Stimulated activated CD4-positive, alpha-beta T cell treated with anti-CD3 and anti-CD28 coated beads, Interleukin-12 subunit alpha, Interleukin-12 subunit beta, amount 100 ng/mL, for 4 hours (primary cell): ENCODE results near the gene SLC25A46.
"Not testable (repeated sequence)": the region's sequence is repeated elsewhere in the genome, so short reads cannot be mapped to it uniquely, and the experiment has no call there.

Source experiments
- DNase-seq: peaks from one replicate; pipeline ENCODE4 v3.0.0-alpha.2; 2020

The SLC25A46 gene

DNA sequence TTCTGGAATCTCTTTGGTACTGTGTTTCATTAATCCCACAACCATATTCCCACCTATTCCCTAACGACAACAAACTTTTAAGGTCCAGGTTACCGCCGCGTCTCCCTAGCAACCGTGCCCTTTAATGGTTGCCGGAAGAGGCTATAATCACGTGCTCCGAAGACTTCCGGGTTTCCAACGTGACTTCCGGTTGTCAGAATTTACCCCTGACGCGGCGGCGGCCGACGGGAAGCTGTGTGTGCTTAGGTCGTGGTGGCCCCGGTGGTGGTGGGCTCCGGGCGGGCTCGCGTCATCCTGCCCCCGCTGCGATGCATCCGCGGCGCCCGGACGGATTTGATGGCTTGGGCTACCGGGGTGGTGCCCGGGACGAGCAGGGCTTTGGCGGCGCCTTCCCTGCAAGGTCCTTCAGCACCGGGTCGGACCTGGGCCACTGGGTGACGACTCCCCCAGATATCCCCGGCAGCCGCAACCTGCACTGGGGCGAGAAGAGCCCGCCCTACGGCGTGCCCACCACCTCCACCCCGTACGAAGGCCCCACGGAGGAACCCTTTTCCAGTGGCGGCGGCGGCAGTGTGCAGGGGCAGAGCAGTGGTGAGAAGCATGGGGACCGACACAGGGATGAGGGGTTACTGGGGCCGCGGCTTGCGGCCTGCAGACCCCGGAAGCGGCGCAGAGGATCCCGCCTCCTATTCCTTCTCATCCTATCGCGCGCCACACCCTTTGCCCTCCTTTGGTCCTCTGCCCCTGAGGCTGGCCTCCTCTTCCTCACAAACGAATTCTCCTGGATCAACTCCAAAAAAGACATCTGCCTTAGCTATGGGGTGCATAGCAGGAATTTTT, at the start of gene SLC25A46:
Gene SLC25A46 (plus strand): TSS at position 196 of the 840 bp plus-strand sequence. CDS start 113 bp downstream, at position 309.
- peak; percentile 79 for DNase-seq

DNA sequence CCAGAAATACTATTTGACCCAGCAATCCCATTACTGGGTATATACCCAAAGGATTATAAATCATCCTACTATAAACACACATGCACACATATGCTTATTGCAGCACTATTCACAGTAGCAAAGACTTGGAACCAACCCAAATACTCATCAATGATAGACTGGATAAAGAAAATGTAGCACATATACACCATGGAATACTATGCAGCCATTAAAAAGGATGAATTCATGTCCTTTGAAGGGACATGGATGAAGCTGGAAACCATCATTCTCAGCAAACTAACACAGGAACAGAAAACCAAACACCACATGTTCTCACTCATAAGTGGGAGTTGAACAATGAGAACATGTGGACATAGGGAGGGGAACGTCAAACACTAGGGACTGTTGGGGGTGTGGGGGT, 48.2 kb upstream of the SLC25A46 start:
- not testable (repeated sequence) for DNase-seq

DNA sequence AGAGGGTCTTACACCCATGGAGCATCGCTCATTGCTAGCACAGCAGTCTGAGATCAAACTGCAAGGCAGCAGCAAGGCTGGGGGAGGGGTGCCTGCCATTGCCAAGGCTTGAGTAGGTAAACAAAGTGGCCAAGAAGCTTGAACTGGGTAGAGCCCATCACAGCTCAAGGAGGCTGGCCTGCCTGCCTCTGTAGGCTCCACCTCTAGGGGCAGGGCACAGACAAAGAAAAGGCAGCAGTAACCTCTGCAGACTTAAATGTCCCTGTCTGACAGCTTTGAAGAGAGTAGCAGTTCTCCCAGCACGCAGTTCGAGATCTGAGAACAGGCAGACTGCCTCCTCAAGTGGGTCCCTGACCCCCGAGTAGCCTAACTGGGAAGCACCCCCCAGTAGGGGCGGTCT, 46.1 kb upstream of the SLC25A46 start:
- DNase-seq: not testable (repeated sequence)

DNA sequence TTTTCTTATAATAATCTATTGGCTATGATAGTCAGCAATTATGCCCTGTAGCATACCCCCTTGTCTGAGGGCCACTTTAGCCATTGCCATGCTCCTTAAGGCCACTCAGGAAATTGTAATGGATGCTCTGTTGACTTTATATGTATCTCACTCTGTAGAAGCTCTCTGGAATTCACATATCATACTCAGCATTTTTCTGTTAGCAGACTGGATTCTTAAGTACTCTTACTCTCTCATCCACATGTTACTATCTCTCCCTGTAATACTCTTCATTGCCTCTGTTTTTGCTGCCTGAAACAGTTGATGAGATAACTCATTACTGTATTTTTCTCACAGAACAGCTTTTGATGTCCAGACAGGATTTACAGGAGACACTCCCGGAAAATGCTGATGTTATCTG, 36.5 kb upstream of the SLC25A46 start:
- no peak for DNase-seq

DNA sequence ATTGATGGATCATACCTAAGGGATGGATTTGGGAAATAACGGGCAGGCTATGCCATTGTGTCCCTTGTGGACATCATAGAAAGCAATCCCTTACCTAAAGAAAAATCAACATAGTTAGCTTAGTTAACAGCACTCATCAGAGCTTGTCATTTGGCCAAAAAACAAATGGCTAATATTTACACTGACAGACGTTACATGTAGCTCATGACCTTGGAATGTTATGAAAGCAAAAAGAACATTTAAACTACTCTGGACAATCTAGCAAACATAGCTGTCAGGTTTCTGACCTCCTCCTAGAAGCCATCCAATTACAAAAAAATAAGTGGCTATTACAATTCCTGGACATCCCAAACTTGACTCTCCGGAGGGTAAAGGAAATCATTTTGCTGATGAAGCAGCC, 36.1 kb upstream of the SLC25A46 start:
- DNase-seq: no peak

DNA sequence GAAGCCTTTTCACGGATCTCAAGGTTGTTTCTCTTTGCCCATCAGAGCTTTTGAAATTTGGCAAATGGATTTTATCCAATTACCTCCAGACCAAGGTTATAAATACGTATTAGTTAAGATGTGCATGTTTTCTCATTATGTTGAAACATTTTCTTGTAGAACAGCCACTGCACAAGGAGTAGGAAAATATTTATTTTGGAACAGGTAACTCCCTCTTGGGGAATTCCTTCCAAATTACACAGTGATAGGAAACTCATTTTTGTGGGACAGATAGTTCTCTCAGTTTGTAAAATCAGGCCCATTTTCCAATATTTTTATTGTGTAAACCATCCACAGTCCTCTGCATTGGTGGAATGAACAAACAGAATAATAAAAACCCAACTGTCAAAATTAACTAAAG, 35.3 kb upstream of the SLC25A46 start:
- no peak for DNase-seq

DNA sequence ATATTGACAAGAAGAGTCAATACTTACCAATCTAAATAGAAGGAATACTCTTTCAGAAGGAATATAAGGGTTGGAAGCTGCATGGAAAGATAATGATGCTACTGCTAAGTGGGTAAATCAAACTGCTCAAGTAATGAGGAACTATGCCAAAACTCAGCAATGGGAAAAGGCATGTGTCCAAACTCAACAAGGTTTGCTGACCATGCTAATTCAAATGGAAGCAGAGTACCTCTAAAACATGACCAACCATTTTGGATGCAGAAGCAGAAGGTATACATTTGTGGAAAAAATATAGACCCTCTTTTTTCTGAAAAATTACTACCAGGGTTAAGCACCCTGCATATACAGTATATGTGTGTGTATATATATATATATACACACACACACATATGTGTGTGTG, 33.5 kb upstream of the SLC25A46 start:
- DNase-seq: no peak

DNA sequence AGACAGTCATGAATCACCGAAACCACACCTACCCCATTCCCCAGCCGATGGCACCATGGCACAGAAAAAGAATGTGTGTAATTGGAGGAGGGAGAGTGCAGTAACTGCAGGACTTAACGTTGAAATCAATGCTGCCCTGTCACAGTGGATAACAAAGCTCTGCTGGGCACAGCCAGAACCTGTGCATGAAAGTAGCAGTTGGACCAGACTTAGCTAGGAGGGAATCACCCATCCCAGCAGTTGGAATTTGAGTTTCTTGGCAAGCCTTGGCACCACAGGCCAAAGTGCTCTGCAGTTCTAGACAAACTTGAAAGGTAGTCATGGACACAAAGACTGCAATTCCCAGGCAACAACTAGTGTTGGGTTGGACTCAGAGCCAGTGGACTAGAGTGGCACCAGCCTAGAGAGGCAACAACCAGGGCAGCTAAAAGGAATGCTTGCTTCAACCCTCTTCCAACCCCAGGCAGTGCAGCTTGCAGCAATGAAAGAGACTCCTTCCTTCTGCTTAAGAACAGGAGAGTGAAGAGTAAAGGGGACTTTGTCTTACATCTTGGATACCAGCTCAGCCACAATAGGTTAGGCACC, 31.5 kb upstream of the SLC25A46 start:
- DNase-seq: no peak

DNA sequence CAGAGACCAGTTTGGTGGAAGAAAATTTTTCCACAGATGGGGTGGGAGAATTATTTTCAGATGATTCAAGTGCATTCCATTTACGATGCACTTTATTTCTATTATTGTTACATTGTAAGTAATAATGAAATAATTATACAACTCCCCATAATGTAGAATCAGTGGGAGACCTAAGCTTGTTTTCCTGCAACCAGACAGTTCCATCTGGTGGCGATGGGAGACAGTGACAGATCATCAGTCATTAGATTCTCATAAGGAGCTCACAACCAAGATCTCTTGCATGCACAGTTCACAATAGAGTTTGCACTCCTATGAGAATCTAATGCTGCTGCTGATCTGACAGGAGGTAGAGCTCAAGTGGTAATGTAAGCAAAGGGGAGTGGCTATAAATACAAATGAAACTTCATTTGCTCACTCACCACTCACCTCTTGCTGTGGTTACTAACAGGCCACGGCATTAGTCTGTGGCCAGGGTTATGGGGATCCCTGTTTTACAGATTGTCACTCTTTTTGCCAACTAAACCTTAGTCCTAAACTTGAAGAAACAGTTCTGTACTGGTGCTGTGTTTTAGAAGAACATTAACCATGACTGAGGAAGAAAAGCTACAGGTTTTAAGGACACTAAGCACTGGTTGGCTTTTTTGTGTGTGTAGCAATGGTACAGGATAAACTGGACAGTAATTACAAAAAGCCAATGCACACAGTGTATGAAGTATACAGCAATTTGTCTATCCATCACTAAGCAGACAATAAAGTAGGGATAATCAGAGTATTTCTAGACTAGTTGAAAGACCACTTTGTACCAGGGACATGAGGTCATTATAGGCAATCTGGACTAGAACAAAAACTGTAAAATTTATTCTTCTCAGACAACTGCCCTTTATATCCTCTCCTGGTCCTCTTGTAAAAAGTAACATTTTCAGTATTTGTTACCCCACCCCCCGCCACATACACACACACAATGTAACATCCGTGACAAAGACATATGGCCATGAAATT, 22.3 kb upstream of the SLC25A46 start:
- no peak for DNase-seq

DNA sequence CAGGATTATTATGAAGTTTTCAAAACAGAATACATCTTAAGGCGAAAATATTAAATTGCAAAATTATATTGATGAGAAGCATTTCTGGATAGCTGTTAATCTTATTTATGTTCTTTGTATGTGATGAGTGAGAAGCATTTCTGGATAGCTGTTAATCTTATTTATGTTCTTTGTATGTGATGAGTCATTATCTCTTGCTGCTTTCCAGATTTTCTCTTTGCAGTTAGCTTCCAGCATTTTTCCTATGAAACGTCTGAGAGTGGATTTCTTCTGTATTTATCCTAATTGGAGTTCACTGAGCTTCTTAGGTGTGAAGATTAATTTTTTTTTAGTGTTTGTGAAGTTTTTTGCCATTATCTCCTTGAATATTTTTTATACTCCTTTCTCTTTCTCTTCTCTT, 20.5 kb upstream of the SLC25A46 start:
- no peak for DNase-seq

DNA sequence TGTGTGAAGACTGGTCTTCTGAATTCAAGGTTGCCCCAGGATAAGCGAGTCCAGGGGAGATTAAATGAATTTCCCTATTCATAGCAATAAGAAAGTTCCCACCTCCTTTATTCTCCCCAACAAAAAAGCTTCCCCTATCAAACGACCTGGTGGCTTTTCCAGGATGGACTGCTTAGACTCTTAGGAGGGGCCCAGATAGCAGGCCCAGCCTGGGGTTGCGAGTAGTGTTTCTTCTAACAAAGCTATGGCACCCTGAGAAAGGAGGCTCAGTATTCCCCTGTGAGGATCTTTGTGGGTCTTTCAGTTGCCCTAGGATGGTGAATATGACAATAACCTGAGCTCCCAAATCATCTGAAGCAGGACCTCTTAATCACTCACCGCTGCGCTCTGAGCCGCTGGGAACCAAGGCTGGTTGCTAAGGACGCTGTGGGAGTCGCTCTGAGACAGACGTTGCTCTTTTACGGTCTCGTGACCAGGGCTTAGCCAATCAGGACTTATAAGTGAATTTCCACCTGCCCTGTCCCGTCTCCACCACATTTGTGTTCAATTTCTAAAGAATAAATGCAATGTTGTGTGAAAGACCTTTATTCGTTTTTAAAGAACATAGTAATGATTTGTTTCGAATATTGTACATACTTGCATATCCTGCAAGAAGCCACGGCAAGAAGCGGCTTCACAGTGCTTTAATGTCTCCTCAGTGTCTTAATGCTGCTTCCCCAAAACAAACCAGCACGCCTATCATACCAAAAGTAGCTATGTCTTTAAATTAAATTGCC, 12.4 kb upstream of the SLC25A46 start, which contains the start of gene TMEM232:
Gene TMEM232 (minus strand): TSS at position 423 of the 776 bp plus-strand sequence. CDS start 59,319 bp downstream, outside the sequence.
- DNase-seq: peak; percentile 60

DNA sequence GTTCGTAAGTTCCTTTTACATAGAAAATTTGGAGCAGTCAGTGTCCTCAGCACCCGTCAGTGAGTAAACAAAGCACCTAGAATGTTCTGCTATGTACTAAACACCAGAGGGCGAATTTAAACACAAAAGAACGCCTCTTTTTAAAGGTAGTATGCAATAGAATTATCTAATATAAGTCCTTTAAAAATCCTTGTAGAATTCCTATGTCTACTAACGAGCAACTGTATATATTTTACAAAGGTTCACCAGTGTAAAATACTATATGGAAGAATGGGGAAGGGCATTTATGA, 11.8 kb upstream of the SLC25A46 start:
- no peak for DNase-seq

DNA sequence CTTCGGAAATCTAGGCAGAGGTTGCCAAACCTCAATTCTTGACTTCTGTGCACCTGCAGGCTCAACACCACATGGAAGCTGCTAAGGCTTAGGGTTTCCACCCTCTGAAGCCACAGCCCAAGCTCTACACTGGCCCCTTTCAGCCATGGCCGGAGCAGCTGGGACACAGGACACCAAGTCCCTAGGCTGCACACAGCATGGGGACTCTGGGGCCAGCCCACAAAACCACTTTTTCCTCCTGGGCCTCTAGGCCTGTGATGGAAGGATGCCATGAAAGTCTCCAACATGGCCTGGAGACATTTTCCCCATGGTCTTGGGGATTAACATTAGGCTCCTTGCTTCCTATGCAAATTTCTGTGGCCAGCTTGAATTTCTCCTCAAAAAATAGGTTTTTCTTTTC, 7.3 kb upstream of the SLC25A46 start:
- not testable (repeated sequence) for DNase-seq

DNA sequence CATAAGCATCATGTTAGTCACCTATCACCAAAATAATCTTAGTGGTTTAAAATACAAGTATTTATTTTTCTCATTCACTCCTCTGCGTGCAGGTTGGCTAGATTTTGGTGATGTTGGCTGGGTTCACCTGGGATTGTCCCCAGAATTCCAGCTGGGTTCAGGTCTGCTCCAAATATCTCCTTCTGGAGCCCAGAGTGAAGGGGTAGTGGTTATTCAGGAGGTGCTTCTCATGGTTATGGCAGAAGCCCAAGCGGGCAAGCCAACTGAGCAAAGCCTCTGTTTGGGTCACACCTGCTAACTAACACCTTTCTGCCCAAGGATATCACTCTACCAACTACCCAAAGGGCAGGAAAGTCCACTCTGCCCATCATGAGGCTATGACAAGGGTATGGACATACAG, 4.7 kb upstream of the SLC25A46 start:
- DNase-seq: no peak

DNA sequence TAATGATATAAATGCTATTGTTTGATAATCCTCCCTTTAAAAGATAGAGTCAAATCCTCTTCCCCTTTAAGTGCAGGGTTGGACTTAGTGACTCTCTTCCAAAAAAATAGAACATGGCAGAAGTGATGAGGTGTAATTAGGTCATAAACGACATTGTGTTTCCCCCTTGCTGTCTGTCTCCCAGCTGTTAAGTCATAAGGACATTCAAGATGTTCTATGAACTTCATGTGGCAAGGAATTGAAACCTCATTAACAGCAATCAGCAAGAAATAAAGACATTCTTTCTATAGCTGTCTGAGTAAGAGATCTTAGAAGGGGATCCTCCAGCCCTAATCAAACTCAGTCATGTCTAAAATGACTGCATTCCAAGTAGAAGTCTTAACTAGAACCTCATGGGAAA, 3.3 kb upstream of the SLC25A46 start:
- DNase-seq: no peak

DNA sequence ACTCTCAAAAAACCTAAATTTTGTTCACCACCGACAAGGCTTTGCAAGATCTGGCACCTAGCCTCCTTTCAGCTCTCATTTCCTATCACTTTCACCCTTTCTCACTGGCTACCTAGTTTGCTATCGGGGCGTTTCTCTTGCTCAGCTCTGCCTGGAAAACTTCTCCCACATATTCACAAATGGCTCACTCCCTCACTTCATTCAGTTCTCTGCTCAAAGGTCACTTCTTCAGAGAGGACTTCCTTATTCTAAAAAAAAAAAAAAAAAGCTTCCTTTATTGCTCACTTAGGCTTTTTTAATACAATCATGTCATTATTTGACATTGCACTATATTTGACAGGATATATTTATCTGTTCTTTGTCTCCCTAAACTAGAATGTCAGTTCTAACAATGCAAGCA, 2.1 kb upstream of the SLC25A46 start:
- no peak for DNase-seq

DNA sequence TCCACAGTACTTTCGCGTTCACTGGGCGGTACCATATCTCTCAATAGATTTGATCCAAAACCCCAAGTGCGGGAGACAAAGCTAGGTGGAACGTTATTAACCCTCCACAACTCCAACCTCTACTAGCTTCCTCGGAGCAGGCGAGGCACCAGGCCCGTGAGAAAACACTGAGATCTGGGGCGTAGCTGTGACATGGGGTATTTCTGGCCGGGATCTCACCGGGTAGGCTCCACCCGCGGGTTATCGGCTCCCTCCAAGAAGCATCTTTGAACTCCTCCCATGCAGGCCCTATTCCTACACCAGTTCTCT, 350 bp upstream of the SLC25A46 start:
- DNase-seq: no peak

DNA sequence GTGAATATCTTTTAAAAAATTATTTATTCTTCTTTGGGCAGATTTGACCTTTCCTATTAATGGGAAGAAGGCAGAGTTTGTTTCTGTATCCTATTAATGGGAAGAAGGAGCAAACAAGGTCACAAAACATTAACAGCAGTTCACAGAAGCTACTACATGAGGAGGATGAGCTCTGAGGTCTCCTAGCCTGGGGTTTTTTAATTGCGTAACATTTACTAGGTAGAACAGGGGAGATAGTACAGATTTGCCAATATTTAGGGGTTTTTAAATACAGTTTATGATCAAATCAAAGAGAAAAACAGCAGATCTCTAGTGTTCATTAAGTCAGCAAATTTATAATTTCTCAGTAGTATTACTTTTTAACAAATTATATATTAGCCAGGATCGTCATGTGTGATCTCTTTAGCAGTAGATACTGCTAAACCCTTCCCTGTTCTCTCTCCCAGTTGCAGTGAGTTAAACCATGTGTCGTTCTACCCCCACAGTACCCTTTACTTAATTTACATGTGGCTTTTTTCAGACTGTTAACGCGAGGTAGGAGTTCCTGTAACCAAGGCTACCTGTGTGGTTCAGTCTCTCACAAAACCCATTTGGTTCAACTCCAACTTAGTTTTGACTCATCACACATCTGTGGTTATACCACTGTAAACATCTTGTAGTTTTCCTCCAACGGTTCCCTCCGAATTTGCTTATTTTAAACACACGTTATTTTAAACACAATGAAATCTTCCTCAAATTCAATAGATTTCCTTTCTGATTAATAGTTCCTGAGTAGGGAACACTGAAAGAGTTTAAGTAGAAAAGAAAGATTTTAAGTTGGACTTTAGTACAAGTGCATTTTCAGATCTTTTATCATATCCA, 13.3 kb downstream of the SLC25A46 start:
- DNase-seq: no peak

DNA sequence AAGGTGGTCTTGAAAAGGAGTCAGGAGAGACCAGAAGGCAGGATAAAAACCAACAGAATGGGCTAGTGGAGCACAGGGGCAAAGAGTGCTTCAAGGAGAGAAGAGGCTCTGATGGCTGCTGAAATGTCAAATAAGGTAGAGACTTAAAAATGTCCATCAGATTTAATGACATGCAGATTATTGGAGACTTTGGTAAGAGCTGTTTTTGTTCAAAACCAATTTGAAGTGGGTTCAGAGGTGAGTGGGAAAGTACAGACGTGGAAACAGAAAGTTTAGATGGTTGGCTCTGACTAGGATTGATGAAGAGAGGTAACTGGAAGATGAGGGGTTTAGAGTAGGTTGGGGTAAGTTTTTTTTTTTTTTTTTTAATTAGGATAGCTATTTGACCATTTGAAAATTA, 14.1 kb downstream of the SLC25A46 start:
- DNase-seq: no peak

DNA sequence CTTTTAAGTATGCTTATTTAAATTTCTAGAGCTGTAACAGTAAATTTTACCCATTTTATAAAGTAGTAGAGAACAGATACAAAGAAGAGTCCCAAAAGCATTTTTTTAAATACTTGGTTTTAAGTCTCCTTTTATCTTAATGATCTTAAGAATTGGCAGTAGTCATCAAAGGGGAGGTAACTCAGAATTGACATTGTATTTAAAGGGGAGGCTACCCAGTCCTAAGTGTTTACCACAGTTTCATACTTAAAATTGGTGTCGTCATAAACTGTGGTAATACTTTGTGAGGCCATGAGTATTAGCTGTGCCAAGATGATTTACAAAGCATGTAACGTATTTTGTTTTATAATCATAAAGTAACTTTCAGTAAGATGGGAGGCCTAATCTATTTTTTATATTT, 14.8 kb downstream of the SLC25A46 start:
- no peak for DNase-seq

DNA sequence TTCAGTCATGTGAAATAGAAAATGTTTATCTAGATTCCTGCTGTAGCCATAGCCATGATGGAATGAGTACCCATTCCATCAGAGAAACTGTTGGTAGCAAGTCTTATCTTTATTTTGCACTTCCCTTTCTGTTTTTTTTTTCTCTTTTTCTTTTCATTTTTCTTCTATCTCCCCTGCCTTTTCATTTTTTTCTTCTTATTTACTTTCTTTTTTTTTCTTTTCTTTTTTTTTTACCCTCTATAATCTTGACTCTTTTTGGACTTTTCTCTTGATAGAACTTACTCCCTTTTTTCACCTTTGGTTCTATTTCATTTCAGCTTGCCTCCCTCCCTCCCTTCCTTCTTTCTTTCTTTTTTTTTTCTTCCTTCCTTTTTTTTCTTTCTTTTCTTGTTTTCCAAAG, 15.4 kb downstream of the SLC25A46 start:
- DNase-seq: no peak
